WTC11 (cell line): ENCODE measurements around the gene ASTN1. TPM values are rescaled to one million over a fixed set of nuclear protein-coding genes. Genes with fewer than 3 reads are reported as not detected.

Source experiments
- ATAC-seq: fragments of 200-7000 bp; cut with Tn5 transposase; 2 replicates; pipeline ENCODE4 v1.10.0; 2021; ENCODE audit warnings: mild to moderate bottlenecking, moderate library complexity
- CTCF ChIA-PET: fragments of 300-600 bp; sonication (Branson Sonifier 250); formaldehyde crosslinking; loops from one replicate; lab custom pipeline; 2021; ENCODE audit warnings: antibody characterized with exemption; lab: Charles Lee
- POLR2A ChIA-PET: fragments of 350-600 bp; sonication (Branson Sonifier 250); formaldehyde crosslinking; loops from one replicate; lab custom pipeline; 2021; ENCODE audit warnings: antibody characterized with exemption; lab: Charles Lee
- DNase-seq: peaks from one replicate; pipeline ENCODE4 v3.0.0; 2021; ENCODE audit warnings: low spot score
- H3K27ac Mint-ChIP-seq: 2 replicates; pipeline ENCODE4 v1.8.0; 2021; ENCODE audit warnings: mixed read lengths
- H3K27me3 Mint-ChIP-seq: 2 replicates; pipeline ENCODE4 v1.8.0; 2021; ENCODE audit warnings: low read depth, mild to moderate bottlenecking, moderate library complexity, mixed read lengths
- H3K36me3 Mint-ChIP-seq: 2 replicates; pipeline ENCODE4 v1.8.0; 2021; ENCODE audit warnings: mixed read lengths
- H3K4me1 Mint-ChIP-seq: 2 replicates; pipeline ENCODE4 v1.8.0; 2022; ENCODE audit warnings: mixed read lengths
- H3K4me3 Mint-ChIP-seq: 2 replicates; pipeline ENCODE4 v1.8.0; 2021; ENCODE audit warnings: mild to moderate bottlenecking, moderate library complexity, mixed read lengths
- H3K9me3 Mint-ChIP-seq: 2 replicates; pipeline ENCODE4 v1.8.0; 2021; ENCODE audit warnings: mixed read lengths
- CREB1 ChIP-seq: sonication (generic); formaldehyde crosslinking; IDR thresholded peaks from 2 replicates; pipeline ENCODE4 v1.8.0; 2023; ENCODE audit warnings: mild to moderate bottlenecking, missing genetic modification reagents
- ETV6 ChIP-seq: sonication (generic); formaldehyde crosslinking; IDR thresholded peaks from 2 replicates; pipeline ENCODE4 v1.8.1; 2022; ENCODE audit warnings: mild to moderate bottlenecking, missing genetic modification reagents
- GTF2I ChIP-seq: fragments of 250-450 bp; sonication (Bioruptor Pico); conservative IDR thresholded peaks from 2 replicates; pipeline ENCODE4 v1.4.0; 2021; ENCODE audit warnings: mild to moderate bottlenecking
- NR1H2 ChIP-seq: sonication (generic); formaldehyde crosslinking; IDR thresholded peaks from 2 replicates; pipeline ENCODE4 v1.9.0; 2021; ENCODE audit warnings: mild to moderate bottlenecking, moderate library complexity, missing genetic modification reagents
- NR2C2 ChIP-seq: sonication (generic); formaldehyde crosslinking; IDR thresholded peaks from 2 replicates; pipeline ENCODE4 v1.8.0; 2022; ENCODE audit warnings: mild to moderate bottlenecking, missing genetic modification reagents
- RELA ChIP-seq: sonication (generic); formaldehyde crosslinking; IDR thresholded peaks from 2 replicates; pipeline ENCODE4 v1.8.1; 2022; ENCODE audit warnings: missing genetic modification reagents, mild to moderate bottlenecking, borderline replicate concordance
- ZNF121 ChIP-seq: sonication (generic); formaldehyde crosslinking; IDR thresholded peaks from 2 replicates; pipeline ENCODE4 v1.8.0; 2023; ENCODE audit warnings: missing genetic modification reagents
- total RNA-seq: library from RNA; stranded (reverse); gene quantifications from 3 replicates; pipeline ENCODE4 v1.2.3, GENCODE V29; 2021
- TF ChIP-seq, protein P1 (sequence below): fragments of 250-450 bp; sonication (Bioruptor Pico); IDR thresholded peaks from 2 replicates; pipeline ENCODE4 v1.9.0; 2021; ENCODE audit warnings: mild to moderate bottlenecking, borderline replicate concordance
- TF ChIP-seq, protein P2 (sequence below): sonication (generic); formaldehyde crosslinking; IDR thresholded peaks from 2 replicates; pipeline ENCODE4 v1.8.1; 2023; ENCODE audit warnings: mild to moderate bottlenecking, missing genetic modification reagents
- TF ChIP-seq, protein P3 (sequence below): sonication (generic); formaldehyde crosslinking; IDR thresholded peaks from 2 replicates; pipeline ENCODE4 v1.8.1; 2022; ENCODE audit warnings: mild to moderate bottlenecking, missing genetic modification reagents, moderate library complexity, borderline replicate concordance
- TF ChIP-seq, protein P4 (sequence below): sonication (generic); formaldehyde crosslinking; IDR thresholded peaks from 2 replicates; pipeline ENCODE4 v1.8.1; 2023; ENCODE audit warnings: mild to moderate bottlenecking, missing genetic modification reagents, moderate library complexity
- TF ChIP-seq, protein P5 (sequence below): sonication (generic); formaldehyde crosslinking; IDR thresholded peaks from 2 replicates; pipeline ENCODE4 v1.8.0; 2023; ENCODE audit warnings: mild to moderate bottlenecking, missing genetic modification reagents
- TF ChIP-seq, protein P6 (sequence below): sonication (generic); formaldehyde crosslinking; IDR thresholded peaks from 2 replicates; pipeline ENCODE4 v1.8.1; 2022; ENCODE audit warnings: mild to moderate bottlenecking, moderate library complexity, missing genetic modification reagents
- TF ChIP-seq, protein P7 (sequence below): sonication (generic); formaldehyde crosslinking; IDR thresholded peaks from 2 replicates; pipeline ENCODE4 v1.8.0; 2022; ENCODE audit warnings: mild to moderate bottlenecking, missing genetic modification reagents
- TF ChIP-seq, protein P8 (sequence below): fragments of 200-600 bp; IDR thresholded peaks from 2 replicates; pipeline ENCODE4 v1.8.0; 2022; ENCODE audit warnings: antibody characterized with exemption
- TF ChIP-seq, protein P9 (sequence below): sonication (generic); formaldehyde crosslinking; IDR thresholded peaks from 2 replicates; pipeline ENCODE4 v1.8.0; 2023; ENCODE audit warnings: missing genetic modification reagents

ASTN1 gene
- total RNA-seq, 1 experiment from 2014 or later = 3.4 TPM

DNA sequence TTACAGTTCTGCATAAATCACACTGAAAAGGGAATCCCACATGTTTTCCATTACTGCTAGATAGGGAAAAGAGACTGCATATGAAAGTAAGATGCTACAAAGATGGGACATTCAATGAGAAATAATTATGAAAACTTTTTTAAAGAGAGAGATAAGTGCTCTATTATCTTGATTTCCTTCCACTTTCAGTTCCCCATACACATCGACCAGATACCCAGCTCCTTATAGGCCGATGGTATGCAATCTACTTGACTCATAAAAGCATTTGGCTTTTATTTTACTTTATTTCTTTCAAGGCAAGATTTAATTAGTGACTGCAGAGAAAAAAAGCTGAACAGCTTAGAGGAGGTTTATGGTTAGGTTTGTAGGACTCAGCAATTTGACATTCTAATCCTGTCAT lies 19.3 kb upstream of the ASTN1 start (continued):
- TF ChIP-seq, protein P1, sequence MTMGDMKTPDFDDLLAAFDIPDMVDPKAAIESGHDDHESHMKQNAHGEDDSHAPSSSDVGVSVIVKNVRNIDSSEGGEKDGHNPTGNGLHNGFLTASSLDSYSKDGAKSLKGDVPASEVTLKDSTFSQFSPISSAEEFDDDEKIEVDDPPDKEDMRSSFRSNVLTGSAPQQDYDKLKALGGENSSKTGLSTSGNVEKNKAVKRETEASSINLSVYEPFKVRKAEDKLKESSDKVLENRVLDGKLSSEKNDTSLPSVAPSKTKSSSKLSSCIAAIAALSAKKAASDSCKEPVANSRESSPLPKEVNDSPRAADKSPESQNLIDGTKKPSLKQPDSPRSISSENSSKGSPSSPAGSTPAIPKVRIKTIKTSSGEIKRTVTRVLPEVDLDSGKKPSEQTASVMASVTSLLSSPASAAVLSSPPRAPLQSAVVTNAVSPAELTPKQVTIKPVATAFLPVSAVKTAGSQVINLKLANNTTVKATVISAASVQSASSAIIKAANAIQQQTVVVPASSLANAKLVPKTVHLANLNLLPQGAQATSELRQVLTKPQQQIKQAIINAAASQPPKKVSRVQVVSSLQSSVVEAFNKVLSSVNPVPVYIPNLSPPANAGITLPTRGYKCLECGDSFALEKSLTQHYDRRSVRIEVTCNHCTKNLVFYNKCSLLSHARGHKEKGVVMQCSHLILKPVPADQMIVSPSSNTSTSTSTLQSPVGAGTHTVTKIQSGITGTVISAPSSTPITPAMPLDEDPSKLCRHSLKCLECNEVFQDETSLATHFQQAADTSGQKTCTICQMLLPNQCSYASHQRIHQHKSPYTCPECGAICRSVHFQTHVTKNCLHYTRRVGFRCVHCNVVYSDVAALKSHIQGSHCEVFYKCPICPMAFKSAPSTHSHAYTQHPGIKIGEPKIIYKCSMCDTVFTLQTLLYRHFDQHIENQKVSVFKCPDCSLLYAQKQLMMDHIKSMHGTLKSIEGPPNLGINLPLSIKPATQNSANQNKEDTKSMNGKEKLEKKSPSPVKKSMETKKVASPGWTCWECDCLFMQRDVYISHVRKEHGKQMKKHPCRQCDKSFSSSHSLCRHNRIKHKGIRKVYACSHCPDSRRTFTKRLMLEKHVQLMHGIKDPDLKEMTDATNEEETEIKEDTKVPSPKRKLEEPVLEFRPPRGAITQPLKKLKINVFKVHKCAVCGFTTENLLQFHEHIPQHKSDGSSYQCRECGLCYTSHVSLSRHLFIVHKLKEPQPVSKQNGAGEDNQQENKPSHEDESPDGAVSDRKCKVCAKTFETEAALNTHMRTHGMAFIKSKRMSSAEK (CRISPR knock-in tag) = no peak
- TF ChIP-seq NR2C2 (CRISPR knock-in tag) (no peak), NR1H2 (CRISPR knock-in tag) (no peak)
- TF ChIP-seq, protein P2, sequence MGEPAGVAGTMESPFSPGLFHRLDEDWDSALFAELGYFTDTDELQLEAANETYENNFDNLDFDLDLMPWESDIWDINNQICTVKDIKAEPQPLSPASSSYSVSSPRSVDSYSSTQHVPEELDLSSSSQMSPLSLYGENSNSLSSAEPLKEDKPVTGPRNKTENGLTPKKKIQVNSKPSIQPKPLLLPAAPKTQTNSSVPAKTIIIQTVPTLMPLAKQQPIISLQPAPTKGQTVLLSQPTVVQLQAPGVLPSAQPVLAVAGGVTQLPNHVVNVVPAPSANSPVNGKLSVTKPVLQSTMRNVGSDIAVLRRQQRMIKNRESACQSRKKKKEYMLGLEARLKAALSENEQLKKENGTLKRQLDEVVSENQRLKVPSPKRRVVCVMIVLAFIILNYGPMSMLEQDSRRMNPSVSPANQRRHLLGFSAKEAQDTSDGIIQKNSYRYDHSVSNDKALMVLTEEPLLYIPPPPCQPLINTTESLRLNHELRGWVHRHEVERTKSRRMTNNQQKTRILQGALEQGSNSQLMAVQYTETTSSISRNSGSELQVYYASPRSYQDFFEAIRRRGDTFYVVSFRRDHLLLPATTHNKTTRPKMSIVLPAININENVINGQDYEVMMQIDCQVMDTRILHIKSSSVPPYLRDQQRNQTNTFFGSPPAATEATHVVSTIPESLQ (CRISPR knock-in tag) = no peak
- TF ChIP-seq, protein P3, sequence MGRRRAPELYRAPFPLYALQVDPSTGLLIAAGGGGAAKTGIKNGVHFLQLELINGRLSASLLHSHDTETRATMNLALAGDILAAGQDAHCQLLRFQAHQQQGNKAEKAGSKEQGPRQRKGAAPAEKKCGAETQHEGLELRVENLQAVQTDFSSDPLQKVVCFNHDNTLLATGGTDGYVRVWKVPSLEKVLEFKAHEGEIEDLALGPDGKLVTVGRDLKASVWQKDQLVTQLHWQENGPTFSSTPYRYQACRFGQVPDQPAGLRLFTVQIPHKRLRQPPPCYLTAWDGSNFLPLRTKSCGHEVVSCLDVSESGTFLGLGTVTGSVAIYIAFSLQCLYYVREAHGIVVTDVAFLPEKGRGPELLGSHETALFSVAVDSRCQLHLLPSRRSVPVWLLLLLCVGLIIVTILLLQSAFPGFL (CRISPR knock-in tag) = no peak

DNA sequence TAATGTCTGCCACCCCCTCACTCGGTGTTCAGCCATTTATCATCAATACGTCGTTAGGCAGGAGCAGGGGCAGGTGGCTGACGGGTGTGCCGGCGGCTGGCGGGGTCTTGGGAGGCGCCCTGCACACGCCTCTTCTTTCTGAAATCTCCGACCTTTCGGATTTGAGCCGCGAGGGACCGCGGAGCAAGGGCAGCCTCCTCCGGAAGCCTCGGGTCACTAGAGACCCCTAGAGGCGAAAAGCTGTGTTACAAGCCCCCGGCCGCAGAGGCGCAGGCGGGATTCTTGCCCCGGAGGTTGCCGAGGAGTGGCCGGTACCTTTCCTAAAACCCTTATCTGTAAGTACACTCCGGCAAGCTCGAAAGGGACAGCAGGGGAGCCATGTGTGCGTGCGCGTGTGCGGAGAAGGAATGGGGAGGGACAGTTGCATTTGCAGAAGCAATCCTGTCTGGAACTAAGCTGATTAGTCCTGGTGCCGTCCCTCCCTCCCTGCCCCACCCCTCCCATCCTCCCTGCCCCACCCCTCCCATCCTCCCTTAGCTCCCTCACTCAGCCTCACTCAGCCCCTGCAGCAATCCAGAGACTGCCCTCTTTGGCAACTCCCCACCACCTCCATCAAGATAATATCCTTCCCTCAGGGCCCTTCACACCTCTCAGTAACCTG lies 17.2 kb upstream of the ASTN1 start:
- H3K36me3 Mint-ChIP-seq = no peaks in the 10 kb centered on the region
- DNase-seq (peak; percentile 92), ATAC-seq (peak; percentile 92)
- ChIA-PET CTCF (interaction anchor here (0.5 to 2.7 kb wide), 76 partner anchors 8 to 1096 kb away, joined by 3 to 57 read pairs (median 4); partner anchors contain the start of genes ASTN1 and BRINP2), POLR2A (interaction anchor here (1.5 to 1.8 kb wide), 2 partner anchors 11 to 18 kb away, joined by 7 read pairs; partner anchors contain the start of genes ASTN1 and BRINP2)
- peaks cover 12% of the 10 kb centered on the region for H3K4me1 Mint-ChIP-seq
- no peak for TF ChIP-seq GTF2I (CRISPR knock-in tag)
- TF ChIP-seq ZNF121 = no peak
- TF ChIP-seq, protein P4, sequence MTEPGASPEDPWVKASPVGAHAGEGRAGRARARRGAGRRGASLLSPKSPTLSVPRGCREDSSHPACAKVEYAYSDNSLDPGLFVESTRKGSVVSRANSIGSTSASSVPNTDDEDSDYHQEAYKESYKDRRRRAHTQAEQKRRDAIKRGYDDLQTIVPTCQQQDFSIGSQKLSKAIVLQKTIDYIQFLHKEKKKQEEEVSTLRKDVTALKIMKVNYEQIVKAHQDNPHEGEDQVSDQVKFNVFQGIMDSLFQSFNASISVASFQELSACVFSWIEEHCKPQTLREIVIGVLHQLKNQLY (CRISPR knock-in tag) = no peak
- TF ChIP-seq, protein P5, sequence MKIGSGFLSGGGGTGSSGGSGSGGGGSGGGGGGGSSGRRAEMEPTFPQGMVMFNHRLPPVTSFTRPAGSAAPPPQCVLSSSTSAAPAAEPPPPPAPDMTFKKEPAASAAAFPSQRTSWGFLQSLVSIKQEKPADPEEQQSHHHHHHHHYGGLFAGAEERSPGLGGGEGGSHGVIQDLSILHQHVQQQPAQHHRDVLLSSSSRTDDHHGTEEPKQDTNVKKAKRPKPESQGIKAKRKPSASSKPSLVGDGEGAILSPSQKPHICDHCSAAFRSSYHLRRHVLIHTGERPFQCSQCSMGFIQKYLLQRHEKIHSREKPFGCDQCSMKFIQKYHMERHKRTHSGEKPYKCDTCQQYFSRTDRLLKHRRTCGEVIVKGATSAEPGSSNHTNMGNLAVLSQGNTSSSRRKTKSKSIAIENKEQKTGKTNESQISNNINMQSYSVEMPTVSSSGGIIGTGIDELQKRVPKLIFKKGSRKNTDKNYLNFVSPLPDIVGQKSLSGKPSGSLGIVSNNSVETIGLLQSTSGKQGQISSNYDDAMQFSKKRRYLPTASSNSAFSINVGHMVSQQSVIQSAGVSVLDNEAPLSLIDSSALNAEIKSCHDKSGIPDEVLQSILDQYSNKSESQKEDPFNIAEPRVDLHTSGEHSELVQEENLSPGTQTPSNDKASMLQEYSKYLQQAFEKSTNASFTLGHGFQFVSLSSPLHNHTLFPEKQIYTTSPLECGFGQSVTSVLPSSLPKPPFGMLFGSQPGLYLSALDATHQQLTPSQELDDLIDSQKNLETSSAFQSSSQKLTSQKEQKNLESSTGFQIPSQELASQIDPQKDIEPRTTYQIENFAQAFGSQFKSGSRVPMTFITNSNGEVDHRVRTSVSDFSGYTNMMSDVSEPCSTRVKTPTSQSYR (CRISPR knock-in tag) = peak; percentile 51; the same call in 1 of the 2 replicates
- TF ChIP-seq CREB1 (CRISPR knock-in tag) = 0 out of 2 replicates have a peak, but pooled peaks have one; percentile 16
- TF ChIP-seq, protein P6, sequence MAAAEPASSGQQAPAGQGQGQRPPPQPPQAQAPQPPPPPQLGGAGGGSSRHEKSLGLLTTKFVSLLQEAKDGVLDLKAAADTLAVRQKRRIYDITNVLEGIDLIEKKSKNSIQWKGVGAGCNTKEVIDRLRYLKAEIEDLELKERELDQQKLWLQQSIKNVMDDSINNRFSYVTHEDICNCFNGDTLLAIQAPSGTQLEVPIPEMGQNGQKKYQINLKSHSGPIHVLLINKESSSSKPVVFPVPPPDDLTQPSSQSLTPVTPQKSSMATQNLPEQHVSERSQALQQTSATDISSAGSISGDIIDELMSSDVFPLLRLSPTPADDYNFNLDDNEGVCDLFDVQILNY (CRISPR knock-in tag) = 0 out of 2 replicates have a peak, but pooled peaks have one; percentile 51
- TF ChIP-seq, protein P7, sequence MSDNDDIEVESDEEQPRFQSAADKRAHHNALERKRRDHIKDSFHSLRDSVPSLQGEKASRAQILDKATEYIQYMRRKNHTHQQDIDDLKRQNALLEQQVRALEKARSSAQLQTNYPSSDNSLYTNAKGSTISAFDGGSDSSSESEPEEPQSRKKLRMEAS (CRISPR knock-in tag) = peak; percentile 74
- peak; percentile 34; the same call in 1 of the 2 replicates for TF ChIP-seq ETV6 (CRISPR knock-in tag)
- TF ChIP-seq, protein P8, sequence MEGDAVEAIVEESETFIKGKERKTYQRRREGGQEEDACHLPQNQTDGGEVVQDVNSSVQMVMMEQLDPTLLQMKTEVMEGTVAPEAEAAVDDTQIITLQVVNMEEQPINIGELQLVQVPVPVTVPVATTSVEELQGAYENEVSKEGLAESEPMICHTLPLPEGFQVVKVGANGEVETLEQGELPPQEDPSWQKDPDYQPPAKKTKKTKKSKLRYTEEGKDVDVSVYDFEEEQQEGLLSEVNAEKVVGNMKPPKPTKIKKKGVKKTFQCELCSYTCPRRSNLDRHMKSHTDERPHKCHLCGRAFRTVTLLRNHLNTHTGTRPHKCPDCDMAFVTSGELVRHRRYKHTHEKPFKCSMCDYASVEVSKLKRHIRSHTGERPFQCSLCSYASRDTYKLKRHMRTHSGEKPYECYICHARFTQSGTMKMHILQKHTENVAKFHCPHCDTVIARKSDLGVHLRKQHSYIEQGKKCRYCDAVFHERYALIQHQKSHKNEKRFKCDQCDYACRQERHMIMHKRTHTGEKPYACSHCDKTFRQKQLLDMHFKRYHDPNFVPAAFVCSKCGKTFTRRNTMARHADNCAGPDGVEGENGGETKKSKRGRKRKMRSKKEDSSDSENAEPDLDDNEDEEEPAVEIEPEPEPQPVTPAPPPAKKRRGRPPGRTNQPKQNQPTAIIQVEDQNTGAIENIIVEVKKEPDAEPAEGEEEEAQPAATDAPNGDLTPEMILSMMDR = peak; percentile 89
- TF ChIP-seq RELA (CRISPR knock-in tag) = no peak
- TF ChIP-seq, protein P9, sequence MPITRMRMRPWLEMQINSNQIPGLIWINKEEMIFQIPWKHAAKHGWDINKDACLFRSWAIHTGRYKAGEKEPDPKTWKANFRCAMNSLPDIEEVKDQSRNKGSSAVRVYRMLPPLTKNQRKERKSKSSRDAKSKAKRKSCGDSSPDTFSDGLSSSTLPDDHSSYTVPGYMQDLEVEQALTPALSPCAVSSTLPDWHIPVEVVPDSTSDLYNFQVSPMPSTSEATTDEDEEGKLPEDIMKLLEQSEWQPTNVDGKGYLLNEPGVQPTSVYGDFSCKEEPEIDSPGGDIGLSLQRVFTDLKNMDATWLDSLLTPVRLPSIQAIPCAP (CRISPR knock-in tag) = 0 out of 2 replicates have a peak, but pooled peaks have one; percentile 7
- H3K27ac Mint-ChIP-seq = no peak overlapping the region
- H3K9me3 Mint-ChIP-seq = 0 out of 2 replicates have a peak, but pooled peaks cover 3% of the 10 kb centered on the region
- peak overlapping the region; percentile 74 for H3K4me3 Mint-ChIP-seq
- H3K27me3 Mint-ChIP-seq = peaks cover 48% of the 10 kb centered on the region
